ENCODE data around the gene SCGB1A1. TPM values are rescaled to one million over a fixed set of nuclear protein-coding genes. Genes with fewer than 3 reads are reported as not detected.

SCGB1A1 gene
- total and polyA plus RNA-seq, 2 of the 13 experiments (the other 11 are each of a cell fraction or from before 2014, with no cell fraction given): not detected

GRCh38 chr11:62387381-62387780, 31.5 kb upstream of the SCGB1A1 start (continued):
- TF ChIP-seq AKNA (CRISPR knock-in tag; IDR thresholded peaks at IDR 0.05; ENCODE audit: borderline replicate concordance) (no peak), ZNF724P (CRISPR knock-in tag; IDR thresholded peaks at IDR 0.05; ENCODE audit: borderline replicate concordance) (no peak), ZNF567 (CRISPR knock-in tag; IDR thresholded peaks at IDR 0.05; ENCODE audit: borderline replicate concordance) (no peak), ZNF543 (CRISPR knock-in tag; IDR thresholded peaks at IDR 0.05) (no peak)

GRCh38 chr11:62388999-62389398, 29.8 kb upstream of the SCGB1A1 start:
- CTCF ChIA-PET (ENCODE audit: low intra/inter-chr PET ratio, low total read pairs): no interaction called here
- Histone ChIP-seq H3K4me1 (ENCODE audit: insufficient read depth, low read length) (no peaks in the 10 kb centered on the region), H3K9ac (ENCODE audit: insufficient read depth, low read depth, low read length) (no peak overlapping the region), H2AFZ (ENCODE audit: low read length) (no peak overlapping the region), H3K27ac (ENCODE audit: extremely low read length, insufficient read depth, low read length) (no peak overlapping the region), H3K4me3 (replicated peaks in 1 of 3; ENCODE audit: insufficient read depth in 1 of 3, low read depth in 2 of 3, low read length in 3 of 3) (no peak overlapping the region), H3K4me2 (ENCODE audit: low read depth, low read length) (no peak overlapping the region), H3K36me3 (replicated peaks in 1 of 2; ENCODE audit: control insufficient read depth in 1 of 2, insufficient read depth in 2 of 2, low read length in 2 of 2) (peaks cover 7% of the 10 kb centered on the region in 2 experiments; a peak in 4 of 5 replicates), H3K27me3 (ENCODE audit: control insufficient read depth in 1 of 2, insufficient read depth in 2 of 2, low read length in 2 of 2) (no peaks in the 10 kb centered on the region), H3K79me2 (ENCODE audit: insufficient read depth, low read length) (no peaks in the 10 kb centered on the region), H4K20me1 (ENCODE audit: insufficient read depth, low read length) (no peaks in the 10 kb centered on the region), H3K9me3 (ENCODE audit: low read length) (no peaks in the 10 kb centered on the region)
- FAIRE-seq: no peak
- in situ Hi-C loops (cut with HindIII; ENCODE audit: extremely low pct_ligation_motif_present, low pct_unique_long_range_greater_than_20kb) (no loop called here), intact Hi-C loops (cut with micrococcal nuclease; ENCODE audit: unreplicated experiment) (no loop called here)
- POLR2A ChIA-PET: no interaction called here
- no peak for ATAC-seq
- no peak for DNase-seq (ENCODE audit: low spot score)
- BruUV-seq (replicated peaks): no TSS peak
- 94% methylated on average over 11 of the region's 11 CpGs for whole genome bisulfite sequencing (ENCODE audit: low lambda C conversion rate)
- no peak for TF ChIP-seq MEIS1 (CRISPR knock-in tag; IDR thresholded peaks at IDR 0.05; ENCODE audit: borderline replicate concordance)
- no peak for TF ChIP-seq SIX4 (CRISPR knock-in tag; IDR thresholded peaks at IDR 0.05)
- no peak for TF ChIP-seq ZNF687 (CRISPR knock-in tag; IDR thresholded peaks at IDR 0.05)
- no peak for TF ChIP-seq ZNF124 (CRISPR knock-in tag; IDR thresholded peaks at IDR 0.05)
- TF ChIP-seq TRIM24 (CRISPR knock-in tag; IDR thresholded peaks at IDR 0.05): no peak
- TF ChIP-seq SKI (IDR thresholded peaks at IDR 0.05; ENCODE audit: partially characterized antibody): no peak
- no peak for TF ChIP-seq KLF9 (CRISPR knock-in tag; IDR thresholded peaks at IDR 0.05; ENCODE audit: low read depth)
- no peak for TF ChIP-seq ZNF577 (CRISPR knock-in tag; IDR thresholded peaks at IDR 0.05; ENCODE audit: borderline replicate concordance, low read depth)
- TF ChIP-seq EED (CRISPR knock-in tag; IDR thresholded peaks at IDR 0.05): no peak
- TF ChIP-seq SMARCE1 (IDR thresholded peaks at IDR 0.05; ENCODE audit: borderline replicate concordance): no peak
- no peak for TF ChIP-seq KAT8 (CRISPR knock-in tag; IDR thresholded peaks at IDR 0.05)
- no peak for TF ChIP-seq AGO2 (optimal IDR thresholded peaks at IDR 0.05; ENCODE audit: low read depth, low read length)
- no peak for TF ChIP-seq ZSCAN30 (CRISPR knock-in tag; IDR thresholded peaks at IDR 0.05)
